Measurements from ENCODE around the gene PHYHD1. TPM values are rescaled to one million over a fixed set of nuclear protein-coding genes. Genes with fewer than 3 reads are reported as not detected.

The PHYHD1 gene
- under 1 TPM in 1 of 2 donors, not detected in 1; 0.45 TPM for total RNA-seq
- 0.12 to 0.23 reads per million in 2 donors for total RNA-seq

GRCh38 chr9:128920381-128921058, at the start of gene PHYHD1:
PHYHD1 (plus strand) TSS chr9:128920982; CDS start chr9:128922324, 1,342 bp downstream.
- Mint-ChIP-seq H3K27ac (no peak within 1 kb of the TSS), H3K36me3 (ENCODE audit: low read depth) (peaks cover 2% of the 10 kb centered on the region), H3K4me3 (no peak within 1 kb of the TSS), H3K27me3 (no peaks in the 10 kb centered on the region), H3K4me1 (peaks cover 3% of the 10 kb centered on the region)
- DNase-seq, result no peak
- H3K9me3 ChIP-seq (ENCODE audit: control insufficient read depth, low read length, poor library complexity, severe bottlenecking), result no peaks in the 10 kb centered on the region
- ATAC-seq, result no peak

- Mint-ChIP-seq H3K4me1 (peaks cover 23% of the 10 kb centered on the region), H3K36me3 (ENCODE audit: low read depth) (peaks cover 3% of the 10 kb centered on the region), H3K4me3 (no peak overlapping the region), H3K27ac (no peak overlapping the region), H3K27me3 (no peaks in the 10 kb centered on the region)
- H3K9me3 ChIP-seq (ENCODE audit: control insufficient read depth, low read length, poor library complexity, severe bottlenecking), result no peaks in the 10 kb centered on the region
- DNase-seq (no peak), ATAC-seq (no peak)
Observed at GRCh38 chr9:128877852-128878251, 42.9 kb upstream of the PHYHD1 start.

GRCh38 chr9:128881884-128882676, 38.7 kb upstream of the PHYHD1 start, which contains the start of the genes KYAT1 and LRRC8A:
KYAT1 (minus strand) TSS chr9:128881950; CDS start chr9:128845405, 36,545 bp downstream.
LRRC8A (plus strand) TSS chr9:128882133; CDS start chr9:128907165, 25,032 bp downstream.
- Mint-ChIP-seq H3K4me1 (peaks cover 52% of the 10 kb centered on the region), H3K4me3 (peak within 1 kb of the TSS; percentile 94)

GRCh38 chr9:128882677-128883603, 37.8 kb upstream of the PHYHD1 start:
- no peaks in the 10 kb centered on the region for H3K9me3 ChIP-seq (ENCODE audit: control insufficient read depth, low read length, poor library complexity, severe bottlenecking)
- Mint-ChIP-seq H3K4me3 (peak overlapping the region; percentile 94), H3K4me1 (peaks cover 52% of the 10 kb centered on the region), H3K27me3 (no peaks in the 10 kb centered on the region), H3K27ac (peak overlapping the region; percentile 93), H3K36me3 (ENCODE audit: low read depth) (peaks cover 3% of the 10 kb centered on the region)
- ATAC-seq (no peak), DNase-seq (no peak)

More at GRCh38 chr9:128881884-128882676, 38.7 kb upstream of the PHYHD1 start, which contains the start of the genes KYAT1 and LRRC8A:
- H3K9me3 ChIP-seq (ENCODE audit: control insufficient read depth, low read length, poor library complexity, severe bottlenecking), result no peaks in the 10 kb centered on the region
- peak; percentile 97 for ATAC-seq
- H3K27me3 Mint-ChIP-seq, result no peaks in the 10 kb centered on the region
- peak; percentile 96 to 98 (median 96) for DNase-seq
- peaks cover 3% of the 10 kb centered on the region for H3K36me3 Mint-ChIP-seq (ENCODE audit: low read depth)
- peak within 1 kb of the TSS; percentile 93 for H3K27ac Mint-ChIP-seq

- Mint-ChIP-seq H3K27ac (peak overlapping the region; percentile 93), H3K27me3 (no peaks in the 10 kb centered on the region), H3K4me1 (peaks cover 55% of the 10 kb centered on the region), H3K4me3 (peak overlapping the region; percentile 74), H3K36me3 (ENCODE audit: low read depth) (peaks cover 3% of the 10 kb centered on the region)
- no peak for DNase-seq
- no peak for ATAC-seq
- H3K9me3 ChIP-seq (ENCODE audit: control insufficient read depth, low read length, poor library complexity, severe bottlenecking), result no peaks in the 10 kb centered on the region
Observed at GRCh38 chr9:128884164-128884563, 36.6 kb upstream of the PHYHD1 start.

- ATAC-seq (no peak), DNase-seq (no peak)
- peaks cover 3% of the 10 kb centered on the region for H3K36me3 Mint-ChIP-seq (ENCODE audit: low read depth)
- no peaks in the 10 kb centered on the region for H3K27me3 Mint-ChIP-seq
- no peaks in the 10 kb centered on the region for H3K9me3 ChIP-seq (ENCODE audit: control insufficient read depth, low read length, poor library complexity, severe bottlenecking)
- H3K27ac Mint-ChIP-seq, result peak overlapping the region; percentile 78
- peaks cover 50% of the 10 kb centered on the region for H3K4me1 Mint-ChIP-seq
- H3K4me3 Mint-ChIP-seq, result peak overlapping the region; percentile 50
Observed at GRCh38 chr9:128885376-128885775, 35.4 kb upstream of the PHYHD1 start.

GRCh38 chr9:128885798-128886197, 35.0 kb upstream of the PHYHD1 start:
- H3K9me3 ChIP-seq (ENCODE audit: control insufficient read depth, low read length, poor library complexity, severe bottlenecking), result no peaks in the 10 kb centered on the region
- ATAC-seq (no peak), DNase-seq (no peak)
- Mint-ChIP-seq H3K4me3 (peak overlapping the region; percentile 50), H3K36me3 (ENCODE audit: low read depth) (peaks cover 3% of the 10 kb centered on the region), H3K4me1 (peaks cover 50% of the 10 kb centered on the region), H3K27me3 (no peaks in the 10 kb centered on the region), H3K27ac (peak overlapping the region; percentile 78)

- H3K4me1 Mint-ChIP-seq, result peaks cover 46% of the 10 kb centered on the region
- H3K27ac Mint-ChIP-seq, result peak overlapping the region; percentile 78
- peaks cover 3% of the 10 kb centered on the region for H3K36me3 Mint-ChIP-seq (ENCODE audit: low read depth)
- H3K4me3 Mint-ChIP-seq, result no peak overlapping the region
- ATAC-seq (no peak), DNase-seq (no peak)
- no peaks in the 10 kb centered on the region for H3K9me3 ChIP-seq (ENCODE audit: control insufficient read depth, low read length, poor library complexity, severe bottlenecking)
- H3K27me3 Mint-ChIP-seq, result no peaks in the 10 kb centered on the region
Observed at GRCh38 chr9:128886211-128886891, 34.4 kb upstream of the PHYHD1 start.

- no peak for ATAC-seq
- peaks cover 47% of the 10 kb centered on the region for H3K4me1 Mint-ChIP-seq
- no peak overlapping the region for H3K4me3 Mint-ChIP-seq
- no peaks in the 10 kb centered on the region for H3K27me3 Mint-ChIP-seq
- DNase-seq, result no peak
- H3K36me3 Mint-ChIP-seq (ENCODE audit: low read depth), result no peaks in the 10 kb centered on the region
- no peak overlapping the region for H3K27ac Mint-ChIP-seq
- H3K9me3 ChIP-seq (ENCODE audit: control insufficient read depth, low read length, poor library complexity, severe bottlenecking), result no peaks in the 10 kb centered on the region
Observed at GRCh38 chr9:128887049-128887448, 33.7 kb upstream of the PHYHD1 start.

- DNase-seq (no peak), ATAC-seq (no peak)
- Mint-ChIP-seq H3K36me3 (ENCODE audit: low read depth) (no peaks in the 10 kb centered on the region), H3K4me3 (no peak overlapping the region), H3K4me1 (peaks cover 45% of the 10 kb centered on the region), H3K27me3 (no peaks in the 10 kb centered on the region), H3K27ac (peak overlapping the region; percentile 59)
- no peaks in the 10 kb centered on the region for H3K9me3 ChIP-seq (ENCODE audit: control insufficient read depth, low read length, poor library complexity, severe bottlenecking)
Observed at GRCh38 chr9:128887914-128888350, 32.9 kb upstream of the PHYHD1 start.

GRCh38 chr9:128891321-128892220, 29.2 kb upstream of the PHYHD1 start:
- H3K9me3 ChIP-seq (ENCODE audit: control insufficient read depth, low read length, poor library complexity, severe bottlenecking), result no peaks in the 10 kb centered on the region
- Mint-ChIP-seq H3K27me3 (no peaks in the 10 kb centered on the region), H3K36me3 (ENCODE audit: low read depth) (peaks cover 2% of the 10 kb centered on the region), H3K4me3 (no peak overlapping the region), H3K4me1 (peaks cover 30% of the 10 kb centered on the region), H3K27ac (peak overlapping the region; percentile 32)
- DNase-seq, result no peak
- ATAC-seq, result no peak

Measured in T-helper 17 cell (primary cell).